Measurements from ENCODE around the gene PDIA5. TPM values are rescaled to one million over a fixed set of nuclear protein-coding genes. Genes with fewer than 3 reads are reported as not detected.

The PDIA5 gene
- total RNA-seq, 1 experiment from 2014 or later: 41.5 TPM

DNA sequence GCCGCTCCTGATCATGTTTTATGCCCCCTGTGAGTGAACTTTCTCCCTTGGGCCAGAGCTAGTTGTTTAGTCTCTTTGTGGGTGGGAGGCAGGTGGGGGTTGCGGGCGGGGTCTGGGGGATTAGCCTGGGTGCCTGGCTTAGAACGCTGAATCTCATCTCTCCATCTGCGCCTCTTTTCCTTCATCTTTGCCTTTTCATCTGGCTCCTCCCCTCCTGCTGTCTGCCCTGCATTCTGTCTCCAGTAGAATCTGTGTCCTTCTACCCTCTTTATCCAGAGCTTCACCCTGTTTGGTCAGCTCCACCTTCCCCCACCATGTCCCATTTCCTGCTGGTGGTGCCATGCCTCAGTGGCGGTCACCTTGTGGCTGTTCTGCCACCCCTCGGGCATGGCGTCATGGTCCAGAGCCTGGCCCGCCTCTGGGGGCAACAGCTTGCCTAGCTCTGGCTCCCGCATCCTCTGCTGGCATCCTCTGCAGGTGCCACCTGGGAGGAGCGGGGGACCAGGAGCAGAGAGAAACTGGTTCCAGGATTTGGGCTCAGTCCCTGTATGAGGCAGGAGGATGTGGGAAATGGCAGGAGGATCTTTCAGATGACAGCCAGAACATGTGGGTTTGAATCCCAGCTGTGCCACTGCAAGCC, 44.3 kb downstream of the PDIA5 start (continued):
- TF ChIP-seq ELF4 (CRISPR knock-in tag; IDR thresholded peaks at IDR 0.05; ENCODE audit: low read depth): no peak
- no peak for TF ChIP-seq NFYB (CRISPR knock-in tag; conservative IDR thresholded peaks at IDR 0.05; ENCODE audit: low read depth)
- TF ChIP-seq ZNF121 (CRISPR knock-in tag; IDR thresholded peaks at IDR 0.05): no peak
- no peak for TF ChIP-seq MXD4 (CRISPR knock-in tag; IDR thresholded peaks at IDR 0.05; ENCODE audit: borderline replicate concordance)
- no peak for TF ChIP-seq JUN (CRISPR knock-in tag; IDR thresholded peaks at IDR 0.05)

DNA sequence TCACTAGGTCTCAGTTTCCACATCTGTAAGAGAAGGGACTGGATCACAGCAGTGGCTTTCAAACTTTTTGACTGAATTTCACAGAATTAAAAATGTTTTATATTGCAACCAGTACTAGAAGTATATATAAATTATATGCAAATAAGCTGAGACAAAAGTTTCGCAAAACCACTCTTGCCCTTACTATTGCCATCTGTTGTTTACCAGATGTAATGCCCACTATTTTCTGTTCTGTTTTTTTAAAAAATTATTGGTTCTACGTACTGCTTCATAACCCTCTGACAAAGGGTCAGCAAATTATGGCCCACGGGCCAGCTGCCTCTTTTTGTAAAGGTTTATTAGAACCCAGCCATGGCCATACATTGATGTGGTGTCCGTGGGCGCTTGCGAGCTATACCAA, 44.8 kb downstream of the PDIA5 start:
- POLR2A ChIA-PET: no interaction called here
- TF ChIP-seq, protein P1, sequence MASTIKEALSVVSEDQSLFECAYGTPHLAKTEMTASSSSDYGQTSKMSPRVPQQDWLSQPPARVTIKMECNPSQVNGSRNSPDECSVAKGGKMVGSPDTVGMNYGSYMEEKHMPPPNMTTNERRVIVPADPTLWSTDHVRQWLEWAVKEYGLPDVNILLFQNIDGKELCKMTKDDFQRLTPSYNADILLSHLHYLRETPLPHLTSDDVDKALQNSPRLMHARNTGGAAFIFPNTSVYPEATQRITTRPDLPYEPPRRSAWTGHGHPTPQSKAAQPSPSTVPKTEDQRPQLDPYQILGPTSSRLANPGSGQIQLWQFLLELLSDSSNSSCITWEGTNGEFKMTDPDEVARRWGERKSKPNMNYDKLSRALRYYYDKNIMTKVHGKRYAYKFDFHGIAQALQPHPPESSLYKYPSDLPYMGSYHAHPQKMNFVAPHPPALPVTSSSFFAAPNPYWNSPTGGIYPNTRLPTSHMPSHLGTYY (CRISPR knock-in tag; IDR thresholded peaks at IDR 0.05): no peak
- TF ChIP-seq HMGA2 (CRISPR knock-in tag; IDR thresholded peaks at IDR 0.05) (no peak), ESRRA (CRISPR knock-in tag; IDR thresholded peaks at IDR 0.05; ENCODE audit: borderline replicate concordance) (no peak), SMAD4 (CRISPR knock-in tag; IDR thresholded peaks at IDR 0.05) (no peak), FOXK1 (CRISPR knock-in tag; IDR thresholded peaks at IDR 0.05) (no peak), TCF7 (CRISPR knock-in tag; IDR thresholded peaks at IDR 0.05; ENCODE audit: low read depth) (no peak), ZNF121 (CRISPR knock-in tag; IDR thresholded peaks at IDR 0.05) (no peak), SMAD3 (CRISPR knock-in tag; IDR thresholded peaks at IDR 0.05; ENCODE audit: borderline replicate concordance) (no peak), TEAD1 (CRISPR knock-in tag; IDR thresholded peaks at IDR 0.05) (no peak), NFE2L1 (CRISPR knock-in tag; IDR thresholded peaks at IDR 0.05) (no peak), TEAD4 (CRISPR knock-in tag; IDR thresholded peaks at IDR 0.05) (no peak)
- TF ChIP-seq, protein P2, sequence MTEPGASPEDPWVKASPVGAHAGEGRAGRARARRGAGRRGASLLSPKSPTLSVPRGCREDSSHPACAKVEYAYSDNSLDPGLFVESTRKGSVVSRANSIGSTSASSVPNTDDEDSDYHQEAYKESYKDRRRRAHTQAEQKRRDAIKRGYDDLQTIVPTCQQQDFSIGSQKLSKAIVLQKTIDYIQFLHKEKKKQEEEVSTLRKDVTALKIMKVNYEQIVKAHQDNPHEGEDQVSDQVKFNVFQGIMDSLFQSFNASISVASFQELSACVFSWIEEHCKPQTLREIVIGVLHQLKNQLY (CRISPR knock-in tag; IDR thresholded peaks at IDR 0.05): no peak
- TF ChIP-seq, protein P3, sequence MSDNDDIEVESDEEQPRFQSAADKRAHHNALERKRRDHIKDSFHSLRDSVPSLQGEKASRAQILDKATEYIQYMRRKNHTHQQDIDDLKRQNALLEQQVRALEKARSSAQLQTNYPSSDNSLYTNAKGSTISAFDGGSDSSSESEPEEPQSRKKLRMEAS (CRISPR knock-in tag; IDR thresholded peaks at IDR 0.05): no peak
- TF ChIP-seq, protein P4, sequence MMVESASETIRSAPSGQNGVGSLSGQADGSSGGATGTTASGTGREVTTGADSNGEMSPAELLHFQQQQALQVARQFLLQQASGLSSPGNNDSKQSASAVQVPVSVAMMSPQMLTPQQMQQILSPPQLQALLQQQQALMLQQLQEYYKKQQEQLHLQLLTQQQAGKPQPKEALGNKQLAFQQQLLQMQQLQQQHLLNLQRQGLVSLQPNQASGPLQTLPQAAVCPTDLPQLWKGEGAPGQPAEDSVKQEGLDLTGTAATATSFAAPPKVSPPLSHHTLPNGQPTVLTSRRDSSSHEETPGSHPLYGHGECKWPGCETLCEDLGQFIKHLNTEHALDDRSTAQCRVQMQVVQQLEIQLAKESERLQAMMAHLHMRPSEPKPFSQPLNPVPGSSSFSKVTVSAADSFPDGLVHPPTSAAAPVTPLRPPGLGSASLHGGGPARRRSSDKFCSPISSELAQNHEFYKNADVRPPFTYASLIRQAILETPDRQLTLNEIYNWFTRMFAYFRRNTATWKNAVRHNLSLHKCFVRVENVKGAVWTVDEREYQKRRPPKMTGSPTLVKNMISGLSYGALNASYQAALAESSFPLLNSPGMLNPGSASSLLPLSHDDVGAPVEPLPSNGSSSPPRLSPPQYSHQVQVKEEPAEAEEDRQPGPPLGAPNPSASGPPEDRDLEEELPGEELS (CRISPR knock-in tag; IDR thresholded peaks at IDR 0.05): no peak
- TF ChIP-seq, protein P5, sequence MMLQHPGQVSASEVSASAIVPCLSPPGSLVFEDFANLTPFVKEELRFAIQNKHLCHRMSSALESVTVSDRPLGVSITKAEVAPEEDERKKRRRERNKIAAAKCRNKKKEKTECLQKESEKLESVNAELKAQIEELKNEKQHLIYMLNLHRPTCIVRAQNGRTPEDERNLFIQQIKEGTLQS (CRISPR knock-in tag; conservative IDR thresholded peaks at IDR 0.05): no peak
- TF ChIP-seq, protein P6, sequence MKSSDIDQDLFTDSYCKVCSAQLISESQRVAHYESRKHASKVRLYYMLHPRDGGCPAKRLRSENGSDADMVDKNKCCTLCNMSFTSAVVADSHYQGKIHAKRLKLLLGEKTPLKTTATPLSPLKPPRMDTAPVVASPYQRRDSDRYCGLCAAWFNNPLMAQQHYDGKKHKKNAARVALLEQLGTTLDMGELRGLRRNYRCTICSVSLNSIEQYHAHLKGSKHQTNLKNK (CRISPR knock-in tag; IDR thresholded peaks at IDR 0.05): no peak
- TF ChIP-seq, protein P7, sequence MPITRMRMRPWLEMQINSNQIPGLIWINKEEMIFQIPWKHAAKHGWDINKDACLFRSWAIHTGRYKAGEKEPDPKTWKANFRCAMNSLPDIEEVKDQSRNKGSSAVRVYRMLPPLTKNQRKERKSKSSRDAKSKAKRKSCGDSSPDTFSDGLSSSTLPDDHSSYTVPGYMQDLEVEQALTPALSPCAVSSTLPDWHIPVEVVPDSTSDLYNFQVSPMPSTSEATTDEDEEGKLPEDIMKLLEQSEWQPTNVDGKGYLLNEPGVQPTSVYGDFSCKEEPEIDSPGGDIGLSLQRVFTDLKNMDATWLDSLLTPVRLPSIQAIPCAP (CRISPR knock-in tag; IDR thresholded peaks at IDR 0.05): no peak
- Mint-ChIP-seq H3K4me3 (no peak overlapping the region), H3K27ac (no peak overlapping the region), H3K9me3 (no peaks in the 10 kb centered on the region), H3K27me3 (ENCODE audit: low read depth) (no peaks in the 10 kb centered on the region), H3K4me1 (peaks cover 7% of the 10 kb centered on the region), H3K36me3 (peaks cover 42% of the 10 kb centered on the region)
- ATAC-seq (no peak), DNase-seq (ENCODE audit: low spot score) (no peak)
- CTCF ChIA-PET: interaction anchor here (0.6 to 2.0 kb wide), 5 partner anchors 11 to 342 kb away, joined by 3 to 6 read pairs (median 5); no protein-coding TSS in a partner anchor

Measured in WTC11 (cell line).